GM18511 (cell line): Measurements from ENCODE around the gene CABLES1.
"Not testable (repeated sequence)": the region's sequence is repeated elsewhere in the genome, so short reads cannot be mapped to it uniquely, and the experiment has no call there.

Experiments
- ATAC-seq: cut with Tn5 transposase; IDR thresholded peaks from one replicate; pipeline ENCODE4 v1.9.1; 2021; ENCODE audit warnings: mild to moderate bottlenecking, moderate library complexity; ENCODE audit not compliant: unreplicated experiment

CABLES1 gene

GRCh38 chr18:23109163-23109562 lies 26.1 kb upstream of the CABLES1 start:
- ATAC-seq, result not testable (repeated sequence)

GRCh38 chr18:23113576-23113975 lies 21.7 kb upstream of the CABLES1 start:
- ATAC-seq, result no peak

GRCh38 chr18:23114171-23114881 lies 21.0 kb upstream of the CABLES1 start:
- no peak for ATAC-seq

- ATAC-seq, result no peak
These were observed 20.4 kb upstream of the CABLES1 start for GRCh38 chr18:23114911-23115310.

- ATAC-seq, result no peak
These were observed 19.6 kb upstream of the CABLES1 start for GRCh38 chr18:23115683-23116096.

- ATAC-seq, result no peak
These were observed 14.2 kb upstream of the CABLES1 start for GRCh38 chr18:23121133-23121532.

GRCh38 chr18:23122334-23123229 lies 12.7 kb upstream of the CABLES1 start:
- no peak for ATAC-seq

- ATAC-seq, result no peak
These were observed 8.8 kb upstream of the CABLES1 start for GRCh38 chr18:23126376-23127056.

- ATAC-seq, result no peak
These were observed 8.2 kb upstream of the CABLES1 start for GRCh38 chr18:23127090-23127489.

GRCh38 chr18:23129355-23130002 lies 5.8 kb upstream of the CABLES1 start:
- no peak for ATAC-seq

- ATAC-seq, result no peak
These were observed 3.5 kb upstream of the CABLES1 start for GRCh38 chr18:23131693-23132319.

GRCh38 chr18:23133860-23134779 lies 1.2 kb upstream of the CABLES1 start:
- peak; percentile 54 for ATAC-seq

- ATAC-seq, result peak; percentile 30
These were observed 453 bp downstream of the CABLES1 start for GRCh38 chr18:23135550-23136325.

- ATAC-seq, result peak; percentile 24
These were observed 1.2 kb downstream of the CABLES1 start for GRCh38 chr18:23136326-23137096.

- no peak for ATAC-seq
These were observed 1.9 kb downstream of the CABLES1 start for GRCh38 chr18:23137097-23137635.

- no peak for ATAC-seq
These were observed 2.5 kb downstream of the CABLES1 start for GRCh38 chr18:23137788-23138216.

GRCh38 chr18:23138471-23138870 lies 3.2 kb downstream of the CABLES1 start:
- no peak for ATAC-seq
